ENCODE measurements around the gene NUP107.

Gene NUP107

GRCh38 chr12:68793436-68793835 lies 106.7 kb downstream of the NUP107 start:
- no peak for TF ChIP-seq CTCF (IDR thresholded peaks at IDR 0.05; ENCODE audit: low read depth, low read length)
- DNase-seq (ENCODE audit: low read depth in 2 of 2): no peak
- no peak overlapping the region for H3K4me3 ChIP-seq (replicated peaks in 1 of 2; ENCODE audit: low read depth in 2 of 2, low read length in 2 of 2)

DNA sequence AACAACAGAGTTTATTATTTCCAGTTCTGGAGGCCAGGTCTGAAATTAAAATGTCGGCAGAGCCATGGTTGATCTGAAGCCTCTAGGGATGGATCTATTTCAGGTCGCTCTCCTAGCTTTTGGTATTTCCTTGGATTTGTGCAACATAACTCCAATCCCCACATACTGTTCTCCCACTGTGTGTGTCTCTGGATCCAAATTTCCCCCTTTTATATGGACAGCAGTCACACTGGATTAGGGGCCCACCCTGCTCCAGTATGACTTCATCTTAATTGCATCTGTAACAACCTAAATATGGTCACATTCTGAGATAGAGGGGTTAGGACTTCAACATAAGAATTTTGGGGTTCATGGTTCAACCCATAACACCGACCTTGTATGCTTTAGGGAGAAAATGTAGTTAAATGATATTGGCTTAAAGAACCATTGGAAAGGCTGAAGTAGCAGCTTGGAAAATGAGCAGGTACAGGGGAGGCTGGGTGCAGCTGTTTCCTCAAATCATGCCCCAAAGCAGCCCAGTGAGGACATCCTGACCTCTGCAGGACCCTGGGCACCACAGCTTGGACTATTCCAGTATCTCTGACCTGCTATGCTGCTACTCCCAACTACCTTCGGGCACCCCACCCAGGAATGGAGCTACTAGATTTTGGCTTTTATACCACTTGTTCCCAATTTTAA lies 107.3 kb downstream of the NUP107 start:
- H3K4me3 ChIP-seq (replicated peaks in 1 of 2; ENCODE audit: low read depth in 2 of 2, low read length in 2 of 2): no peak overlapping the region
- no peak for TF ChIP-seq CTCF (IDR thresholded peaks at IDR 0.05; ENCODE audit: low read depth, low read length)
- no peak for DNase-seq (ENCODE audit: low read depth in 2 of 2)

- H3K4me3 ChIP-seq (replicated peaks in 1 of 2; ENCODE audit: low read depth in 2 of 2, low read length in 2 of 2): no peak overlapping the region
- TF ChIP-seq CTCF (IDR thresholded peaks at IDR 0.05; ENCODE audit: low read depth, low read length): no peak
- DNase-seq (ENCODE audit: low read depth in 2 of 2): peak in 1 of 2 donors; percentile 85
Observed at GRCh38 chr12:68794653-68795251, 108.0 kb downstream of the NUP107 start.
